ENCODE measurements around the gene DFFA. TPM values are rescaled to one million over a fixed set of nuclear protein-coding genes. Genes with fewer than 3 reads are reported as not detected.
A peak's percentile ranks its signal among the peaks of the same experiment; 100 is the strongest.

The DFFA gene
- total RNA-seq, 2 donors from 2014 or later, result 14.8 to 16.4 TPM

- H3K9me3 ChIP-seq, result no peaks in the 10 kb centered on the region
- no peak for TF ChIP-seq CTCF (IDR thresholded peaks at IDR 0.05)
- H3K4me3 ChIP-seq, result no peak overlapping the region
- DNase-seq (ENCODE audit: low spot score) (no peak), ATAC-seq (ENCODE audit: insufficient number of reproducible peaks, low FRiP score, low read depth) (no peak)
- no peaks in the 10 kb centered on the region for H3K36me3 ChIP-seq
- H3K4me1 ChIP-seq (ENCODE audit: control insufficient read depth in 1 of 2, low read depth in 2 of 2), result peaks cover 4 to 14% of the 10 kb centered on the region in 2 donors
- no peak overlapping the region for H3K27ac ChIP-seq
- H3K27me3 ChIP-seq (replicated peaks; ENCODE audit: insufficient read depth), result no peaks in the 10 kb centered on the region
These were observed 38.5 kb downstream of the DFFA start for GRCh38 chr1:10433790-10434189.

GRCh38 chr1:10432910-10433700 lies 39.2 kb downstream of the DFFA start:
- ATAC-seq (ENCODE audit: insufficient number of reproducible peaks, low FRiP score, low read depth) (no peak), DNase-seq (ENCODE audit: low spot score) (no peak)
- no peaks in the 10 kb centered on the region for H3K9me3 ChIP-seq
- H3K27ac ChIP-seq, result no peak overlapping the region
- no peaks in the 10 kb centered on the region for H3K27me3 ChIP-seq (replicated peaks; ENCODE audit: insufficient read depth)
- peaks cover 4 to 14% of the 10 kb centered on the region in 2 donors for H3K4me1 ChIP-seq (ENCODE audit: control insufficient read depth in 1 of 2, low read depth in 2 of 2)
- H3K4me3 ChIP-seq, result no peak overlapping the region
- TF ChIP-seq CTCF (IDR thresholded peaks at IDR 0.05), result no peak
- no peaks in the 10 kb centered on the region for H3K36me3 ChIP-seq

GRCh38 chr1:10431070-10431730 lies 41.1 kb downstream of the DFFA start:
- H3K9me3 ChIP-seq, result no peaks in the 10 kb centered on the region
- H3K4me1 ChIP-seq (ENCODE audit: control insufficient read depth in 1 of 2, low read depth in 2 of 2), result peaks cover 4 to 14% of the 10 kb centered on the region in 2 donors
- no peaks in the 10 kb centered on the region for H3K27me3 ChIP-seq (replicated peaks; ENCODE audit: insufficient read depth)
- no peaks in the 10 kb centered on the region for H3K36me3 ChIP-seq
- TF ChIP-seq CTCF (IDR thresholded peaks at IDR 0.05), result no peak
- no peak for DNase-seq (ENCODE audit: low spot score)
- peak overlapping the region in 1 of 2 donors; percentile 19 for H3K27ac ChIP-seq
- peak overlapping the region; percentile 88 for H3K4me3 ChIP-seq
- no peak for ATAC-seq (ENCODE audit: insufficient number of reproducible peaks, low FRiP score, low read depth)

GRCh38 chr1:10430216-10431069 lies 41.9 kb downstream of the DFFA start, which contains the start of gene CENPS:
Gene CENPS, plus strand, starts transcription at chr1:10430433. Its CDS starts 85 bp downstream, at chr1:10430518.
- ATAC-seq (ENCODE audit: insufficient number of reproducible peaks, low FRiP score, low read depth) (peak; percentile 90), DNase-seq (ENCODE audit: low spot score) (peak; percentile 51)
- H3K36me3 ChIP-seq, result no peaks in the 10 kb centered on the region
- H3K9me3 ChIP-seq, result no peaks in the 10 kb centered on the region
- H3K27me3 ChIP-seq (replicated peaks; ENCODE audit: insufficient read depth), result no peaks in the 10 kb centered on the region
- H3K27ac ChIP-seq, result peak within 1 kb of the TSS in 1 of 2 donors; percentile 19
- peaks cover 4 to 14% of the 10 kb centered on the region in 2 donors for H3K4me1 ChIP-seq (ENCODE audit: control insufficient read depth in 1 of 2, low read depth in 2 of 2)
- peak within 1 kb of the TSS; percentile 88 for H3K4me3 ChIP-seq
- peak; percentile 98 for TF ChIP-seq CTCF (IDR thresholded peaks at IDR 0.05)

All from thoracic aorta (tissue), 2 donors.